Measurements from ENCODE around the gene COL9A3. TPM values are rescaled to one million over a fixed set of nuclear protein-coding genes. Genes with fewer than 3 reads are reported as not detected.

The COL9A3 gene
- total RNA-seq, 1 experiment from 2014 or later = 8.5 TPM

- Histone ChIP-seq H3K27ac (no peak overlapping the region), H3K9me2 (ENCODE audit: insufficient read depth) (no peaks in the 10 kb centered on the region), H3K4me1 (replicated peaks; ENCODE audit: insufficient read depth) (peaks cover 14% of the 10 kb centered on the region), H3K4me3 (no peak overlapping the region), H3K79me2 (ENCODE audit: low read depth) (peaks cover 30% of the 10 kb centered on the region), H3K9me3 (ENCODE audit: insufficient read depth, low read depth) (no peaks in the 10 kb centered on the region), H3K36me3 (ENCODE audit: low read depth) (peaks cover 14% of the 10 kb centered on the region), H2AFZ (no peak overlapping the region), H3F3A (ENCODE audit: insufficient read depth, low read depth) (peaks cover 31% of the 10 kb centered on the region), H3K27me3 (ENCODE audit: insufficient read depth, low read depth) (no peaks in the 10 kb centered on the region), H3K4me2 (no peak overlapping the region), H4K20me1 (ENCODE audit: insufficient read depth) (peaks cover 46% of the 10 kb centered on the region)
- ChIA-PET POLR2A (ENCODE audit: unreplicated experiment) (no interaction called here), CTCF (interaction anchor here (0.6 to 1.1 kb wide), 2 partner anchors 39 to 308 kb away, joined by 5 to 10 read pairs; no protein-coding TSS in a partner anchor)
- intact Hi-C loops (cut with micrococcal nuclease; ENCODE audit: unreplicated experiment) = loop anchor here (5.0 kb wide), 1 partner anchor 186 kb away; no protein-coding TSS in a partner anchor
- peak in 1 of 2 experiments; percentile 68 for DNase-seq
- no TSS peak for BruUV-seq (replicated peaks)
- TF ChIP-seq CTCF (conservative IDR thresholded peaks at IDR 0.05) = peak; percentile 99
- no peak for TF ChIP-seq EZH2 (IDR thresholded peaks at IDR 0.05; ENCODE audit: low read depth)
These were observed 8.5 kb upstream of the COL9A3 start for GRCh38 chr20:62808211-62808865.

- Histone ChIP-seq H3K4me2 (no peak overlapping the region), H3K27ac (no peak overlapping the region), H3K79me2 (ENCODE audit: low read depth) (peaks cover 30% of the 10 kb centered on the region), H3K27me3 (ENCODE audit: insufficient read depth, low read depth) (no peaks in the 10 kb centered on the region), H3K4me1 (replicated peaks; ENCODE audit: insufficient read depth) (peaks cover 14% of the 10 kb centered on the region), H3K9me2 (ENCODE audit: insufficient read depth) (no peaks in the 10 kb centered on the region), H3F3A (ENCODE audit: insufficient read depth, low read depth) (peaks cover 31% of the 10 kb centered on the region; the same call in 1 of the 2 replicates), H3K9me3 (ENCODE audit: insufficient read depth, low read depth) (no peaks in the 10 kb centered on the region), H2AFZ (no peak overlapping the region), H3K36me3 (ENCODE audit: low read depth) (peaks cover 14% of the 10 kb centered on the region), H3K4me3 (no peak overlapping the region), H4K20me1 (ENCODE audit: insufficient read depth) (peaks cover 54% of the 10 kb centered on the region)
- intact Hi-C loops (cut with micrococcal nuclease; ENCODE audit: unreplicated experiment) = loop anchor here (5.0 kb wide), 1 partner anchor 187 kb away; no protein-coding TSS in a partner anchor
- BruUV-seq (replicated peaks) = no TSS peak
- TF ChIP-seq CTCF (conservative IDR thresholded peaks at IDR 0.05) (no peak), EZH2 (IDR thresholded peaks at IDR 0.05; ENCODE audit: low read depth) (no peak)
- CTCF ChIA-PET = no interaction called here
- POLR2A ChIA-PET (ENCODE audit: unreplicated experiment) = no interaction called here
- no peak for DNase-seq
These were observed 7.1 kb upstream of the COL9A3 start for GRCh38 chr20:62809530-62810428.

- peaks cover 35% of the 10 kb centered on the region; the same call in 1 of the 2 replicates for H3F3A ChIP-seq (ENCODE audit: insufficient read depth, low read depth)
- H3K79me2 ChIP-seq (ENCODE audit: low read depth) = peaks cover 19% of the 10 kb centered on the region
- H3K9me2 ChIP-seq (ENCODE audit: insufficient read depth) = no peaks in the 10 kb centered on the region
- intact Hi-C loops (cut with micrococcal nuclease; ENCODE audit: unreplicated experiment) = no loop called here
- H3K27me3 ChIP-seq (ENCODE audit: insufficient read depth, low read depth) = peaks cover 9% of the 10 kb centered on the region
- no peak for DNase-seq
- BruUV-seq (replicated peaks) = no TSS peak
- H3K4me2 ChIP-seq = no peak overlapping the region
- H3K36me3 ChIP-seq (ENCODE audit: low read depth) = peaks cover 14% of the 10 kb centered on the region
- no peaks in the 10 kb centered on the region for H3K9me3 ChIP-seq (ENCODE audit: insufficient read depth, low read depth)
- TF ChIP-seq EZH2 (IDR thresholded peaks at IDR 0.05; ENCODE audit: low read depth) = no peak
- TF ChIP-seq CTCF (conservative IDR thresholded peaks at IDR 0.05) = no peak
- no peak overlapping the region for H3K4me3 ChIP-seq
- H2AFZ ChIP-seq = no peak overlapping the region
- H3K4me1 ChIP-seq (replicated peaks; ENCODE audit: insufficient read depth) = peaks cover 20% of the 10 kb centered on the region
- ChIA-PET POLR2A (ENCODE audit: unreplicated experiment) (no interaction called here), CTCF (interaction anchor here (0.6 to 0.7 kb wide), 2 partner anchors 19 to 64 kb away, joined by 3 read pairs; no protein-coding TSS in a partner anchor)
- H4K20me1 ChIP-seq (ENCODE audit: insufficient read depth) = peaks cover 46% of the 10 kb centered on the region
- H3K27ac ChIP-seq = no peak overlapping the region
These were observed 5.5 kb upstream of the COL9A3 start for GRCh38 chr20:62811320-62811719.

Measured in PC-9 (cell line).